ENCODE results near the gene VEZT.
"Not testable (repeated sequence)": the region's sequence is repeated elsewhere in the genome, so short reads cannot be mapped to it uniquely, and the experiment has no call there.

VEZT gene

GRCh38 chr12:95262808-95263207 lies 45.2 kb downstream of the VEZT start:
- no peak for DNase-seq

- no peak for DNase-seq
Measured at GRCh38 chr12:95265765-95266164, 48.2 kb downstream of the VEZT start.

- DNase-seq, result no peak
Measured at GRCh38 chr12:95266254-95266653, 48.6 kb downstream of the VEZT start.

- no peak for DNase-seq
Measured at GRCh38 chr12:95269892-95270291, 52.3 kb downstream of the VEZT start.

- DNase-seq, result no peak
Measured at GRCh38 chr12:95271465-95271864, 53.9 kb downstream of the VEZT start.

- DNase-seq, result no peak
Measured at GRCh38 chr12:95277139-95277538, 59.5 kb downstream of the VEZT start.

GRCh38 chr12:95279856-95280255 lies 62.2 kb downstream of the VEZT start:
- DNase-seq, result no peak

- no peak for DNase-seq
Measured at GRCh38 chr12:95282266-95282665, 64.7 kb downstream of the VEZT start.

- DNase-seq, result no peak
Measured at GRCh38 chr12:95283371-95283770, 65.8 kb downstream of the VEZT start.

- DNase-seq, result no peak
Measured at GRCh38 chr12:95286713-95287112, 69.1 kb downstream of the VEZT start.

GRCh38 chr12:95291501-95291900 lies 73.9 kb downstream of the VEZT start:
- no peak for DNase-seq

GRCh38 chr12:95298916-95299315 lies 81.3 kb downstream of the VEZT start:
- DNase-seq, result no peak

- DNase-seq, result no peak
Measured at GRCh38 chr12:95300286-95300685, 82.7 kb downstream of the VEZT start.

- no peak for DNase-seq
Measured at GRCh38 chr12:95303476-95303875, 85.9 kb downstream of the VEZT start.

- no peak for DNase-seq
Measured at GRCh38 chr12:95304673-95305198, 87.1 kb downstream of the VEZT start.

GRCh38 chr12:95312656-95313055 lies 95.0 kb downstream of the VEZT start:
- no peak for DNase-seq

- not testable (repeated sequence) for DNase-seq
Measured at GRCh38 chr12:95314756-95315155, 97.1 kb downstream of the VEZT start.

GRCh38 chr12:95316798-95317197 lies 99.2 kb downstream of the VEZT start:
- no peak for DNase-seq

- no peak for DNase-seq
Measured at GRCh38 chr12:95318071-95318545, 100.5 kb downstream of the VEZT start.

GRCh38 chr12:95319694-95320331 lies 102.2 kb downstream of the VEZT start:
- no peak for DNase-seq

GRCh38 chr12:95321516-95322246 lies 104.1 kb downstream of the VEZT start:
- no peak for DNase-seq

GRCh38 chr12:95322326-95322725 lies 104.7 kb downstream of the VEZT start:
- DNase-seq, result no peak

GRCh38 chr12:95323212-95323611 lies 105.6 kb downstream of the VEZT start:
- no peak for DNase-seq

- not testable (repeated sequence) for DNase-seq
Measured at GRCh38 chr12:95324246-95324645, 106.6 kb downstream of the VEZT start.

Data from NK-92 treated with Interleukin-12 subunit alpha and Interleukin-12 subunit beta, amount 100 ng/mL, for 24 hours (cell line).